Activated T-cell treated with anti-CD3 and anti-CD28 coated beads for 24 hours (primary cell): ENCODE data around the gene CCT7.

Experiments
- DNase-seq: peaks from one replicate; pipeline ENCODE4 v3.0.0-alpha.2; 2020; ENCODE audit warnings: low read depth

CCT7 gene

DNA sequence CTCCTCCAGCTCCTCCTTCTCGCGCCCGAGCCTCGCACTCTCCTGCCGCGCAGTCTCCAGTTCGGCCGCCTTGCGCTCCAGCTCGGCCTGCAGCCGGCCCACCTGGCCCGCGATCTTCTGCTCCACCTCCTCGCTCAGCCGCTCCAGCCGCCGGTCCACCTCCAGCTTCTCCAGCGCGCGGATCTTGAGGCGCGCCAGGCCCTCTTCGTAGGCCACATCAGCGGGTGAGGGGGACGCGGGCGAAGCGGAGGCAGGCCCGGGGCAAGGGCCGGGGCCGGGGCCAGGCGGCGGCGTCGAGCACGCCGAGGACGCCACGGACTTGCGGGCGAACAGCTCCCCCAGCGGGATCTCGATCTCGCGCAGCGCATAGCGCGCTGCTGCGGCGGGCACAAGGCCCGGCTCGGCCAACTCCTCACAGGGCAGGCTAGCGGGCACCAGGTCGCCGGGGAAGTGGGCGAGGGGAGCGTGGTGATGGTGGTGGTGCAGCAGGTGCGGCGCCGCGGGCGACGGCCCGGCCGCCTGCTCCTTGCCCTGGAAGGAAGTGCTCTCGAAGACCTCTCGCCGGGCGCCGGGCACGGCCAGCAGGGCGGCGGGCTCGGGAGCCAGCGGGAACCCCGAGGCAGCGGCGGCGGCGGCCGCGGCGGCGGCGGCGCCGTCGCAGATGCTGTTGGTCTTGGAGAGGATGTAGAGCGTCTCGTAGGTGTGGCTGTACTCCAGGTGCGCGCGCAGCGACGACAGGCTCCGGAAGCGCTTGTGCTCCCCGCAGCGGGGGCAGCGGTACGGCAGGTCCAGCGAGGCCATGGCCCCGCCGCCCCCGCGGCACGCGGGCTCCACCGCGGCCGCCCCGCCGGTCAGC lies 35.0 kb downstream of the CCT7 start:
- DNase-seq: peak; percentile 57

DNA sequence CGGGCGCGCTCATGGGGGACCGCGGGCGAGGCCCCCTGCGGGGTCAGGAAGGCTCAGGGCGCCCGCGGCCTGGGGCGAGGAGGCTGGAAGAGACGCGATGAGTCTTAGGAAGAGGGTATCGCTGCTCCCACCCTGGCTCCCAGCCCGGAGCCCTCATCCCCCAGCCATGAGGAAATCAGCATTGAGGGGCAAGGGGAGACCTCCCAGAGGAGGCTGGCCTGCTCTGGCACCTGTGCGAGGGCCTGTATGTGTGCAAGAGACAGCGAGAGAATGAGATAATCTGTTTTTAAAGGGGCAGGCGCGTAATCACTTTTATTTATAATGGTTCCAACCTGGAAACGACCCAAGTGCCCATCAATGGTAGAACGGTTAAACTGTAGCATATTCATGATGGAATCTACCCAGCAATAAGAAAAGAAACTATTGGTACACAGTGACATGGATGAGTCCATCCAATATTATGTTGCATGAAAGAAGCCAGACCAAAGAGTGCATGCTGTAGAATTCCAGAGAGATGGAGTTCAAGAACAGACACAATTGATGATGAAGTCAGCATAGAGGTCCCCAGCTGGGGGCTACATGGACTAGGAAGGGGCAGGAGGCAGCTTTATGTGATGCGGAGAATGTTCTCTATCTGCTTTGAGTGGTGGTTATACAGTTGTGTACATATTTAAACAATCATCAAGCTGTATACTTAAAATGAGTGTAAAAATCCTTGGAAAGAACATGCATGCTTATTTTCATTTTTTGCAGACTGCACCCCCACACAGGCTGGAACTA lies 35.8 kb downstream of the CCT7 start:
- no peak for DNase-seq

DNA sequence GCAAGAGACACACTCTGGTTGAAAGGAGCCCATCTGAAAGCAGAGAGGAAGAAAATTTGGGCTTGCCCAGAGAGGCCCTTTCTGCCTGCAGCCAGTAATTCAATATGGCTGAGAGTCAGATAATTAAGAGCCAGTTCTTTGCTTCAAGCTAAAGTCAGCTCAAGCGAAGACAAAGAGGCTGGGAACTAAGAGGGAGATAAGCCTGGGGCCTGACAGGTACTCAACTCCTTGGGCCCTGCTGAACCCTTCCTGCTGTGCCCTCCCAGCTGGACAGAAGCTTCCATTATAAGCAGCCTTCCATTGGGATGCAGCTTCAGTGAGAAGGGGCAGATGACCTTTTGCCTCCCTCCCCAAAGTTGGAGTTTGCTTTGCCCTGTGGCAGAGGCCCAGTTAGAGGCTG lies 38.2 kb downstream of the CCT7 start:
- no peak for DNase-seq

DNA sequence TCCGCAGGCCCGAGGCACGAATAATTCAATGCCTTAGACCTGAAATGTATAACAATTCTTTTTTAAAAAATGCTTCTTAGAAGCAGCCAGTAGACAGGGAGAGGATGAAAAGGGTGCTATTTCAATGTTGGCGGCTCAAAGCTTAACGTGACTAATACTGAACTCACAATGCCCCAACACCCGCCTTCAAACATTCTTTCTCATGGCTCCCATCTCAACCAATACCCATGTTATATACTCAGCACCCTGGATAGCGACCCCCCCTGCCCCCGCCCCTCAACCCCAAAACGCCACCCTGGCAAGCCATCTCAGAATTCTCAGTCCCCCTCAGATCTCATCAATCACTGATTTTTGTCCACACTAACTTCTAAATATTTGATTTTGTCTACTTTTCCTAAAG lies 45.7 kb downstream of the CCT7 start:
- DNase-seq: no peak

DNA sequence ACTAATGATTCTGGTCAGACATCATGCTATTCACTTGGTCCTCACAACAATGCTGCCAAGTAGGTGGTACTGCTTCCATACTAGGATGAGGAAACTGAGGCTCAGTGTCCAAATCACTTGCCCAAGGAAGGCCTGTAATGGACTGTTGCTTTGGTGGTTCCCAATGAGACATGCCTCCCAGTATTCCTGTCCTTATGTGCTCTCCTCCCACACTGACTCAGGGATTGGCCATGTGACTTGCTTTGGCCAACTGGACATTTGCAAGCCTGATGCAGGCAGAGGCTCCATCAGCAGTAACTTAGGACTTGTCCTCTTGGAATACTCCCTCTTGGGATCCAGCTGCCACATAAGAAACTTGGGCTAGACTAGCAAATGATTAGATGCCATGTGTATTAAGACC lies 47.1 kb downstream of the CCT7 start:
- no peak for DNase-seq

DNA sequence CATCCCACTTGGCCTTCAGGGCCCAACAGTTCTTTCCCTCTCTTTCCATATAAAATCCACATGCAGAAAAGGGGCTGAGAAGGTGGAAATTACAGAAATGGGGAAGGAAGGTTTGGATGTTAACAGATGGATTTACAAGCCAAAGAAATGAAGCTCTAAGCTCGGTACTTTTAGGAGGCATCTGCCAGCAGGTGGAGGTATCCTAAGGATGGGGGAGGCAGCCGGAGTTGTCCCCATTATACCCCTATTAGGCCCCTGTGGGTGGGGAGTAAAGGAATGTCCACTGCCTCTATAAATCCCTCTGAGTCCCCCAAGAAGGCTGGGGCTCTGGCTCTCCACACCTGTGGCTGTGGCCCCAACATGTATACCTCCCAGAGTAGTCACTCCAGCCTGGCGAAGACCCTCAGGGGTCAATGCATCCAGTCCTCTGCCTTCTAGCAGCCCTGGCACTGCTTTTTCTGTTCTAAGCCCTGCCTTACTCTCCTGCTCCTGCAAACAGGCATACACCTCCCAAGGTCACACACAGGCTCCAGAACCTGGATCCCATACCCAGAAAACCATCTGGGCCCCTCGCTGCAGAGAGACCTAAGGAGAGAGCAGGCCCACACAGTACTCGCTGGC lies 48.9 kb downstream of the CCT7 start:
- no peak for DNase-seq

DNA sequence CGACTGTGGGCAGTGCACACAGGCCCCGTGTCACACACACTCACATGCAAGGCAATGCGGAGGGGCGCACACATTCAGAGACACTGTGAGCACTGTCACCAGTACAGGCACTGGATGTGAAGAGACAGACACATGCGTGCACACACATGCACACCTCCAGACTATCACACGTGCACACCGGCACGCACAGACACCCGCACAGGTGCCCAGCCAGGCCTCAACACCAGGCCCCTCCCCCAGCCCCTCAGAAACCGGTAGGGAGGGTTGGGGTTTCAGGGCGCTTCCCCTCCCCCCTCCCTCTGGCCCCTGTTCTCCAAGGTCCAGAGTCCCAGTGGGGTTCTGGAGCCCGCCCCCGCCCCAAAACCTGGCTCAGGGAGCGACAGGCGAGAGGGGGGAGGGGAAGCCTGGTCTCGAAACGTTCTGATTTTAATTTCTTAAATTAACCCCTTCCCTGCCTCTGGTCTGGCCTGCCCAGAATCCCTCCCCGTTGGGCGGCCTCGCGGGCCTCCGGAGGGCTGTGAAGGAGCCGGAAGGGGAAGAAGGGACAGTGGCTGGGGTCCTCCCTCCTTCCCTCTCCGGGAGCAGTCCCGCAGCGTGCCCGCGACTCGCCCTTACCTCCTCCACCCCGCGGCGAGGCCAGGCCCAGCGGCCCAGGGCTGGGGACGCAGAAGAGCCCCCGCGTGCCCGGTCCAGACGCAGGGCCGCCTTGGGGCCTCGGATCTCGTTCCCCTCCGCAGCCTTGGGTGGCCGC lies 49.6 kb downstream of the CCT7 start:
- no peak for DNase-seq

DNA sequence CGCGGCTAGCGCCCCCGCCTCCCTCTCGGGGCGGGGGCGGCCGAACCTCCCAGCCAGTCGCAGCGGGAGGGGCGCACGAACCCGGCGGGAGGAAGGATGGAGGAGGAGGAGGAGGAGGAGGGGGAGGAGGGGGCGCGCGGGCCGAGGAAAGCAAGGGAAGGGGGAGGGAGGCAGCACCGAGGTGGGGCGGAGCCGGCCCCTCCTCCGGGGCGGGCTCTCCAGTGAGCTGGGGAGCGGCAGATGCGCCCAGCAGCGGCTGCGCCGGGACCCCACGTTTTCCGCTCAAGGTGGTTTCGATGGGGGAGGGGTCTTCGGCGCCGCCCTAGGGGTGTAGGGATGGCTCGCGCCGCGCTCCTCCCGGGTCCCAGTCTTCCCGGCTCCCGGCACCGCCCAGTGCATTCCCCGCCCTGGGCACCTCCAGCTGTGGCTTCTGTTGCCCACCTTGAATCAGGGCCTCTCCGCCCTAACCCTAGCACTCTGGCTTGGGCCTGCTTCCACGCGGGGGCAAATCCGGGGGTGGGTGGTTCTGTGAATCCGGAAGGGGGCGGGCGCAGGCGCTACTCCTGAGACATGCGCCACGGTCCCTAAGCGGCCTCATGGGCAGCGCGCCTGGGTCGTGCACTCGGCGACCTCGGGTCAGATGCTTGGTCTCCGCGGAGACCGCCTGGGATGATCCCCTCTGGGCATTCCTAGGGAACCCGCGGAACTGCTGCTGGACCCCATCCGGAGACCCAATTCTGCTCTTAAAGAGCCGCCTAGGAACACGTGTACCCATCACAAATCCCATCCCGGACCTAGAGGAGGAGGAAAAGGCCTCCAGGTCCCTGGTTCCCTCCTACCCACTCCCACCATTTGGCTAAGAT lies 50.4 kb downstream of the CCT7 start, which contains the start of gene FBXO41:
FBXO41 (minus strand) TSS at position 183 of the 863 bp plus-strand sequence. CDS start 14,848 bp downstream, outside the sequence.
- DNase-seq: peak; percentile 68

DNA sequence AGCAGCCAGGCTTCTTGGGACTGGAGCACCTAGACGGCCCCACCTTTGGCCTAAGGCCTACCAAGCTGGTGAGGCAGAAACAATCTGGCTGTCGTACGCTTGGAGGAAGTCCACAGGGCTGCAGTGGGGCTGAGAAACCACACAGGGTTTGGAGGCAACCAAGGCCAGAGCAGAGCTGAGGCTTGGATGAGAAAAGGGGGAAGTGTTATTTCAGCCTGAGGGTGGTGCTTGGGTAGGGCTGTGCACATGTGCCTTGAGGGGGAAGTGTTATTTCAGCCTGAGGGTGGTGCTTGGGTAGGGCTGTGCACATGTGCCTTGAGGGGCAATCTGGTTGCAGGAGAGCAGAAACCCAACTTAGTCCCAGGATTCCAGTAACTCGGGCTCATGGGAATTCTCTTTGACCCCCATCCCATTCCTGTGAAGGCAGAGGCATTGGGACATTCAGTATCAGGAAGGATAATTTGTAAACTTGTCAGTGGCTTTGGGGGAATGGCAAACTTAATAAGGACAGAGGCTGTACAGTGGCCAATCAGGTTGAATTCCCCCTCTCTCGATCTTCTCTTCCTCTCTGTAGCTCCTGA lies 51.1 kb downstream of the CCT7 start:
- no peak for DNase-seq

DNA sequence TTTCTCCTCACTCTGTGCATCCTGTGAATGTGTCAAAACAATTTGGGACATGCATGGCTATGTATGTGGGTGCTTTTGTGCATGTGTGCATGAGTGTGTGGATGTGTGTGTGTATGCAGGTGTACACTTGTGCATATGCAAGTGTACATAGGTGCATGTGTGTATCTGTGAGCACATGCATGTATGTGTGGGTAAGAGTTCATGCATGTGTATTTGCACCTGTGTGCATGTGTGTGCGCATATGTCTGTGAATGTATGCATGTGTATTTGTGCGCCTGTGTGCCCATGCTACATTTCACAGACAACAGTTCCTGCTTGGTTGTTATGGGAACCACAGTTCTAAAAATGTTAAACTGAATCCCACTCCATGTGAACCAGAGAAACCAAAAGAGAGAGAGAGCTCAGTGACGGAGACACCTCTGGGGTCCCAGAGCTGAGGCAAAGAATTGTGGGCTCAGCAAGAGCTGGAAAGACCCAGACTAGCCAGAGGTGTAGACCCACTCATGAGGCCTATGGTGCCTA lies 52.1 kb downstream of the CCT7 start:
- DNase-seq: no peak

DNA sequence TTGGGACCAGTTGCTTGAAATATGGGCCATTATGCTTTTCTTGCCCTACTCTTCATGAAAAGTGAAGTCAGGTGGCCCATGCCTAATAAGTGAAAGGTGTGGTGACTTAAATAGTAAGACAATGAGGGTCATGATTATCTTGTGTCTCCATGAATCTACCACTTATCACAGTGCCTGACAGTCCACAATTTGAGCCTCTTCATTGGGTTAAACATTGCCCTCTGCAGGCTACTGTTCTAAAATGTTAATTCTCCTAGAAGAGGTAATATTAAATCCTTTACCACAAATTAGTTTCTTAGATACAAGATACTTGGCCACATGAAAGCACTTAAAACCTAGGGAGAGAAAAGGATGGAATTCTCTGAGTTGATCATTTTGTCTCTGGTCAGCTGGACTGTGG lies 55.2 kb downstream of the CCT7 start:
- DNase-seq: no peak

DNA sequence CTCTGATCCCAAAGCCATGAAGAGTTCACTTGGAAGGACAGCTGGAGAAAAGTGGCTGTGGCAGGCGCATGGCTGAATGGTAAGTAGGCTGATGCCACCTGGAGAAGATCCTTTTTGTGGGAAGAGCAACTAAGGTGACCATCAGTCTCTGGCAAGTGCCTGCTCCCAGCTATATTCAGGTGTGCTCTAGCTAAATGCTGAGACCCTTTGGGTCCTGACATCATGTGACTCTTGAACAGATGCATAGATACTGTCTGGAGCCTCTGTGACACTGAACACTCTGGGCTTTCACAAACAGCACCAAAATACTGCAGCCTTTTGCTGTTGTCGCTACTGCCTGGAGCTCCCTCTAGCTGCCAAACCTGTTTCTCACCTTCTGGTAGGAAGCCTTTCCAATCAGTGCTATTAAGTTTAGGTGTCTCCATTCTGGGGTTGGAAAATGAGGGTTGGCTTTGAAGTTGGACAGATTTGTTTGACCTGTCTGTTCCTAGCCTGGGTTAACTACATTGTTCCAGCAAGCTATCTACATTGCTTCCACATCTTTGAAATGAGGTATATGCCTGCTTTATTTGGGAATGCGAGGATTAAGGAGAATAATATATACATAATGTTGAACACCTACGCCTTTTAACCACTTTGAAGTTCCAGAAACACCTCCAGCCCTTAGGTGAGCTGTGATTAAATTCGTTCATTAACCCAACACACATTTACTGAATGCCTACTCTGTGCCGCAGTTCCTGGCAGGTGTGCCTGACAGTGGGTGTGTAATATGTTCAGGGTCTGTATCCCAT lies 56.1 kb downstream of the CCT7 start:
- DNase-seq: no peak

DNA sequence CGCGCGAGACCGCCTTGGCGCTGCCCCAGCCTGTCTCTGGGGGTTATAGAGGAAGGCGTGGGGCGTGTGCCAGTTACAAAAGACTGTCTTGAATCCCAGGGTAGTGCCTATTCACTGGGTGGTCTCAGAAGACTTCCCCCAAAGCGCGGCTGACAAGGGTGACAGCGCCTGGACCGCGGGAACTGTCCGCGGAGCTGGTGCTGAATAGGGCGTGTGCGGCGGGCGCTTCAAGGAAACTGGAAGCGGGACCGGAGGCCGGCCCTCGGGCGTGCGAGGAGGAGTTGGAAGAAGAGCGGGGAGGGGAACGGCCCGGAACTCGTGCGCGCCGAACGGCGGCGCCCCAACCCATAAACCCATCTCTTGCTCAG lies 57.0 kb downstream of the CCT7 start:
- no peak for DNase-seq

DNA sequence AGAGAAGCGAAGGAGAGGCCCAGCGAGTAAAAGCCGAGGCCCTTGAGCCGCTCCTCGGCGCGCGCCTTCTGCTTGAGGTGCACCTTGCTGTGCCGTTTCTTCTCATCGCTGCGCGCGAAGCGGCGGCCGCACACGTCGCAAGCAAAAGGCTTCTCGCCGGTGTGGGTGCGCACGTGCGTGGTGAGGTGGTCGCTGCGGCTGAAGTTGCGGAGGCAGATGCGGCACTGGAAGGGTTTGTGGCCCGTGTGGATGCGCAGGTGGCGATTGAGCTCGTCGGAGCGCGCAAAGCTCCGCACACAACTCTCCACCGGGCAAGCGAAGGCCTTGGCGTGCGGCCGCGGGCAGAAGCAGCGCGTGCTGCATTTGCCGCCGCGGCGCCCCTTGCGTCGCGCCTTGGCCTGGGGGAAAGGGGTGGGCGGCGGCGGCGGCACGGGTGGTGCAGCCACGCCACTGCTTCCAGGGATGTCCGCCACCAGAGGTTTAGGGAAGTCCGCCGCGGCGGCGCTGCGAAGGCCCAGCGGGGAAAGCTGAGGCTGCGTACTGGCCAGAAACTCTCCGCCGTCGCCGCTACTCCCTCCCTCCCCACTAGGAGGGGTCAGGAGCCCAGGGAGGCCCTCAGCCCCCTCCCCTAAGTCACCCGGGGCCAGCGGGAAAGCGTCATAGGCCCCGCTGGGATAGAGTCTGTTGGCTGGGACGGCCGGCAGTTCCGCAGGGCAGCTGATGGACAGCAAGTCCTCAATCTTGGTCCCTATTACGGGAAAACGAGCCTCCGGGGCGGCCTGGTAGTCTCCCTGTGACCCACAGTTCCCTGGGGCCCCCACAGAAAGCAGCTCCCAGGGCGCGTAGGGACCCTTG lies 57.6 kb downstream of the CCT7 start:
- DNase-seq: no peak

DNA sequence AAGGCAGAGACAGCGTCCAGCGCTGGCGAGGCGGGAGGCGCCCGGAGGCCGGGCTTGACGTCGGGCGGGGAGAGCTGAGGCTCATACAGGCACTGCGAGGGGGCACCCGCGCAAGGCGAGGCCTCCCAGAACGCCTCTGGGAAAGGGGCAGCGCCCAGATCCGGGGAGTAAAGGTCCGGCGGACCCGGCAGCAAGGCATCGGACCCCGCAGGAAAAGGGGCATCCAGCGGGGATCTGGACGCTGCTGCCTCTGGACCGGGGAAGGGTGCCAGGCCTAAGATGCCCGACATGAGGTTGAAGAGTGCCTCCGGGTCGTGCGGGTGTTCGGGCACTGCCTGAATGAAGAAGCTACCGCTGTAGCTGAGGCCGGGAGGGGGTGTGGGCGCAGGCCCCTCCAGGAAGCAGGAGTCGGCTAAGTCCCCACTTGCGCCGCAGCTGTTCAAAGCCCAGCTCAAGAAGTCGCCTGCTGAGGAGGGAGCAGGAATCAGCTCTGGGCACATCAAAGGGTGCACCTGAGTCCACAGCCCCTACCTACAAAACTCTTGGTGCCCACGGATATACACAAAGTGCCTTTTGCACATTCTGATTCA lies 58.3 kb downstream of the CCT7 start:
- DNase-seq: no peak

DNA sequence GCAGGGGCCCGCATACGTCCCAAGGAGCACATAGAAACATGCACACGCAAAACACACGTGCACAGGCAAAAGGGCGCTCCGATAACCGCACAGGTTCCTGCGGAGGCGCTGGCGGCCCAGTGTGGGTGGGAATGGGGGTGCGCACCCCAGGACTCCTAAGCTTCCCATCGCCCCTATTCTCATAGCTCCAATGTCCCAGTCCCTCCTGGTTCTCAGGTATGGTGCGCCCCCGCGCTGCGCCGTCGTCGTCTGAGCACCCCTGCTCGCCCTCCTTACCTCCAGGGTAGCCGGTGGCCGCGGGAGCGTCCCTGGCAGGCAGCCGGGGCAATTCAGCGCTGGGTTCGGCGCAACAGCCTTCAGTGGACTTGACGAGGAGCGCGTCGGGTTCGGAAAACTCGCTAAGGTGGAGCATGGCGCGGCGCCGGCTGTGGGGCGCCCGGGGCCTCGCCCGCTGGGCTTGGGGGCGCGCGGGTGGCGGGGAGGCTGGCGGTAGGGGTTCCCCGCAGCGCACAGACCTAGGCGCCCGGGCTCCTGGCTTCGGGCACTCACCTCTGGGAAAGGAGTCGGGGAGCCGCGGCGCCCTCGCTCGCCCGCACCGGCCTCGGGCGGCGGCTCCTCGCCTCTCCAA lies 58.9 kb downstream of the CCT7 start:
- no peak for DNase-seq

DNA sequence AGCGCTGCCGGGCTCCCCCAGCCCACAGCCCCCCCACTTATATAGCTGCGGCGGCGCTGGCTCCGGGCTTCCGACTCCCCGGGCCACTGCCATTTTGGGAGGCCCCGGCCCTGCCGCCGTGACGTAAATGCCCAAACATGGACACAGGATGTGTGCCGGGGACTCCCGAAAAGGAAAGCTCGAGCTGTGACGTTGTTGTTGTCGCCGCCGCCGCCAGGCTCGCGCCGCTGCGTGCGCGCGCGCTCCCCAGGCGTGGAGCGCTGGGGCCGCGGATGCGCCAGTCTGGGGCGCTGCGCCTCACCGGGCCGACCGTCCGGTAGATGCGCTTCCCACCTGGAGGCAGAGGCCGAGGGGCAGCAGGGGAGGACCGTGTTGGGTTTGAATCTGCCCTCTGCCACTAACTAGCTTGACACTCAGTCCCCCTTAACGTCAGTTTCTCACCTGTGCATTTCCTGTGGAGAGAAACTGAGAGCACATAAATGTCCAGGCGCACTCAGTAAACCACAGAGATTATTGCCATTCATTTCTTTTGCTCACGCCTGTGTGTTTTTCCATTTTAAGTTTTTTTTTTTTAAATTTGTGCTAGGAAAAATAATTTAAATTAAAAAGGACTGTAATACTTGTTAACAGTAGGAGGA lies 59.5 kb downstream of the CCT7 start, which contains the start of gene EGR4:
EGR4 (minus strand) TSS at position 15 of the 638 bp plus-strand sequence. CDS start 231 bp downstream, outside the sequence.
- DNase-seq: peak; percentile 87
